ENCODE measurements around the gene IGSF9. TPM values are rescaled to one million over a fixed set of nuclear protein-coding genes. Genes with fewer than 3 reads are reported as not detected.

The IGSF9 gene
- total and polyA plus RNA-seq, 2 experiments from 2014 or later, result 10.3 to 27.6 TPM

GRCh38 chr1:159992161-159992560 lies 46.7 kb upstream of the IGSF9 start:
- no peaks in the 10 kb centered on the region for H3K27me3 ChIP-seq (ENCODE audit: insufficient read depth)
- peak; percentile 54 for ATAC-seq
- no peaks in the 10 kb centered on the region for H4K20me1 ChIP-seq (replicated peaks; ENCODE audit: insufficient read depth)
- TF ChIP-seq STAT1 (IDR thresholded peaks at IDR 0.05; ENCODE audit: unreplicated experiment) (no peak), JUNB (IDR thresholded peaks at IDR 0.05; ENCODE audit: unreplicated experiment) (no peak), ZNF331 (CRISPR knock-in tag; IDR thresholded peaks at IDR 0.05; ENCODE audit: low read depth) (no peak)
- TF ChIP-seq, protein P1, sequence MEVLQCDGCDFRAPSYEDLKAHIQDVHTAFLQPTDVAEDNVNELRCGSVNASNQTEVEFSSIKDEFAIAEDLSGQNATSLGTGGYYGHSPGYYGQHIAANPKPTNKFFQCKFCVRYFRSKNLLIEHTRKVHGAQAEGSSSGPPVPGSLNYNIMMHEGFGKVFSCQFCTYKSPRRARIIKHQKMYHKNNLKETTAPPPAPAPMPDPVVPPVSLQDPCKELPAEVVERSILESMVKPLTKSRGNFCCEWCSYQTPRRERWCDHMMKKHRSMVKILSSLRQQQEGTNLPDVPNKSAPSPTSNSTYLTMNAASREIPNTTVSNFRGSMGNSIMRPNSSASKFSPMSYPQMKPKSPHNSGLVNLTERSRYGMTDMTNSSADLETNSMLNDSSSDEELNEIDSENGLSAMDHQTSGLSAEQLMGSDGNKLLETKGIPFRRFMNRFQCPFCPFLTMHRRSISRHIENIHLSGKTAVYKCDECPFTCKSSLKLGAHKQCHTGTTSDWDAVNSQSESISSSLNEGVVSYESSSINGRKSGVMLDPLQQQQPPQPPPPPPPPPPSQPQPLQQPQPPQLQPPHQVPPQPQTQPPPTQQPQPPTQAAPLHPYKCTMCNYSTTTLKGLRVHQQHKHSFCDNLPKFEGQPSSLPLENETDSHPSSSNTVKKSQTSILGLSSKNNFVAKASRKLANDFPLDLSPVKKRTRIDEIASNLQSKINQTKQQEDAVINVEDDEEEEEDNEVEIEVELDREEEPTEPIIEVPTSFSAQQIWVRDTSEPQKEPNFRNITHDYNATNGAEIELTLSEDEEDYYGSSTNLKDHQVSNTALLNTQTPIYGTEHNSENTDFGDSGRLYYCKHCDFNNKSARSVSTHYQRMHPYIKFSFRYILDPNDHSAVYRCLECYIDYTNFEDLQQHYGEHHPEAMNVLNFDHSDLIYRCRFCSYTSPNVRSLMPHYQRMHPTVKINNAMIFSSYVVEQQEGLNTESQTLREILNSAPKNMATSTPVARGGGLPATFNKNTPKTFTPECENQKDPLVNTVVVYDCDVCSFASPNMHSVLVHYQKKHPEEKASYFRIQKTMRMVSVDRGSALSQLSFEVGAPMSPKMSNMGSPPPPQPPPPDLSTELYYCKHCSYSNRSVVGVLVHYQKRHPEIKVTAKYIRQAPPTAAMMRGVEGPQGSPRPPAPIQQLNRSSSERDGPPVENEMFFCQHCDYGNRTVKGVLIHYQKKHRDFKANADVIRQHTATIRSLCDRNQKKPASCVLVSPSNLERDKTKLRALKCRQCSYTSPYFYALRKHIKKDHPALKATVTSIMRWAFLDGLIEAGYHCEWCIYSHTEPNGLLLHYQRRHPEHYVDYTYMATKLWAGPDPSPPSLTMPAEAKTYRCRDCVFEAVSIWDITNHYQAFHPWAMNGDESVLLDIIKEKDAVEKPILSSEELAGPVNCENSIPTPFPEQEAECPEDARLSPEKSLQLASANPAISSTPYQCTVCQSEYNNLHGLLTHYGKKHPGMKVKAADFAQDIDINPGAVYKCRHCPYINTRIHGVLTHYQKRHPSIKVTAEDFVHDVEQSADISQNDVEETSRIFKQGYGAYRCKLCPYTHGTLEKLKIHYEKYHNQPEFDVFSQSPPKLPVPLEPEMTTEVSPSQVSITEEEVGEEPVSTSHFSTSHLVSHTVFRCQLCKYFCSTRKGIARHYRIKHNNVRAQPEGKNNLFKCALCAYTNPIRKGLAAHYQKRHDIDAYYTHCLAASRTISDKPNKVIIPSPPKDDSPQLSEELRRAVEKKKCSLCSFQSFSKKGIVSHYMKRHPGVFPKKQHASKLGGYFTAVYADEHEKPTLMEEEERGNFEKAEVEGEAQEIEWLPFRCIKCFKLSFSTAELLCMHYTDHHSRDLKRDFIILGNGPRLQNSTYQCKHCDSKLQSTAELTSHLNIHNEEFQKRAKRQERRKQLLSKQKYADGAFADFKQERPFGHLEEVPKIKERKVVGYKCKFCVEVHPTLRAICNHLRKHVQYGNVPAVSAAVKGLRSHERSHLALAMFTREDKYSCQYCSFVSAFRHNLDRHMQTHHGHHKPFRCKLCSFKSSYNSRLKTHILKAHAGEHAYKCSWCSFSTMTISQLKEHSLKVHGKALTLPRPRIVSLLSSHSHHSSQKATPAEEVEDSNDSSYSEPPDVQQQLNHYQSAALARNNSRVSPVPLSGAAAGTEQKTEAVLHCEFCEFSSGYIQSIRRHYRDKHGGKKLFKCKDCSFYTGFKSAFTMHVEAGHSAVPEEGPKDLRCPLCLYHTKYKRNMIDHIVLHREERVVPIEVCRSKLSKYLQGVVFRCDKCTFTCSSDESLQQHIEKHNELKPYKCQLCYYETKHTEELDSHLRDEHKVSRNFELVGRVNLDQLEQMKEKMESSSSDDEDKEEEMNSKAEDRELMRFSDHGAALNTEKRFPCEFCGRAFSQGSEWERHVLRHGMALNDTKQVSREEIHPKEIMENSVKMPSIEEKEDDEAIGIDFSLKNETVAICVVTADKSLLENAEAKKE (CRISPR knock-in tag; IDR thresholded peaks at IDR 0.05), result no peak
- Mint-ChIP-seq H3K27ac (no peak overlapping the region), H3K36me3 (ENCODE audit: low read depth) (no peaks in the 10 kb centered on the region), H3K9me3 (no peaks in the 10 kb centered on the region), H3K4me1 (peaks cover 15% of the 10 kb centered on the region; the same call in 2 of the 3 replicates), H3K4me3 (no peak overlapping the region), H3K27me3 (ENCODE audit: insufficient read depth, low read depth, poor library complexity) (peaks cover 2% of the 10 kb centered on the region)
- no peak overlapping the region for H3K4me2 ChIP-seq
- no peaks in the 10 kb centered on the region for H3K9me2 ChIP-seq (ENCODE audit: insufficient read depth)
- H3K36me3 ChIP-seq (ENCODE audit: insufficient read depth), result no peaks in the 10 kb centered on the region
- no peak overlapping the region for H3K4me3 ChIP-seq
- no peaks in the 10 kb centered on the region for H3K79me2 ChIP-seq (replicated peaks; ENCODE audit: insufficient read depth)
- H3K27ac ChIP-seq (ENCODE audit: low read depth), result no peak overlapping the region
- H3K4me1 ChIP-seq (ENCODE audit: insufficient read depth), result peaks cover 13% of the 10 kb centered on the region
- peak; percentile 22 for DNase-seq (ENCODE audit: low spot score)
- H3F3A ChIP-seq (replicated peaks; ENCODE audit: low read depth), result no peaks in the 10 kb centered on the region
- H2AFZ ChIP-seq, result 0 out of 2 replicates have a peak overlapping the region, but pooled peaks have one; percentile 43

DNA sequence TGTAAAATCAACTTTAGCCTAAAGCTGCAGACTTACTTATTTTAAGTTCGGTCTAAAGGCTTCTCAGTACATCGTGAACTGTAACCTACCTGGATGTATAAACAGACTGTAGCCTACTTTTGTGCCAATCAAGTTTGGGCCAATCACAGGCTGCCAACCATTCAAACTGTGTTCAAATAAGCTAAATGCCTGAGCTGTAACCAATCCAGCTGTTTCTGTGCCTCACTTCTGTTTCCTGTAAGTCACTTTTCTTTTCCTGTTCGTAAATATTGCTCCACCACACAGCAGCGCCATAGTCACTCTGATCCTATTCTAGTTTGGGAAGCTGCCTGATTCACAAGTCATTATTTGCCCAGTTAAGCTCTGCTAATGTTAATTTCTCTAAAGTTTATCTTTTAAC lies 46.1 kb upstream of the IGSF9 start:
- H3K27ac ChIP-seq (ENCODE audit: low read depth), result no peak overlapping the region
- H3K4me2 ChIP-seq, result no peak overlapping the region
- no peaks in the 10 kb centered on the region for H3K36me3 ChIP-seq (ENCODE audit: insufficient read depth)
- Mint-ChIP-seq H3K36me3 (ENCODE audit: low read depth) (no peaks in the 10 kb centered on the region), H3K27ac (no peak overlapping the region), H3K27me3 (ENCODE audit: insufficient read depth, low read depth, poor library complexity) (peaks cover 2% of the 10 kb centered on the region), H3K4me1 (peaks cover 17% of the 10 kb centered on the region; the same call in 2 of the 3 replicates), H3K4me3 (no peak overlapping the region), H3K9me3 (no peaks in the 10 kb centered on the region)
- no peak overlapping the region for H3K4me3 ChIP-seq
- no peaks in the 10 kb centered on the region for H3K79me2 ChIP-seq (replicated peaks; ENCODE audit: insufficient read depth)
- peaks cover 13% of the 10 kb centered on the region for H3K4me1 ChIP-seq (ENCODE audit: insufficient read depth)
- ATAC-seq, result no peak
- no peaks in the 10 kb centered on the region for H3F3A ChIP-seq (replicated peaks; ENCODE audit: low read depth)
- H2AFZ ChIP-seq, result peak overlapping the region; percentile 12; the same call in 1 of the 2 replicates
- no peaks in the 10 kb centered on the region for H3K9me2 ChIP-seq (ENCODE audit: insufficient read depth)
- no peaks in the 10 kb centered on the region for H4K20me1 ChIP-seq (replicated peaks; ENCODE audit: insufficient read depth)
- peak; percentile 7 for DNase-seq (ENCODE audit: low spot score)
- no peaks in the 10 kb centered on the region for H3K27me3 ChIP-seq (ENCODE audit: insufficient read depth)
- TF ChIP-seq CREB1 (CRISPR knock-in tag; IDR thresholded peaks at IDR 0.05; ENCODE audit: low read depth) (no peak), ZNF331 (CRISPR knock-in tag; IDR thresholded peaks at IDR 0.05; ENCODE audit: low read depth) (no peak), NANOG (IDR thresholded peaks at IDR 0.05; ENCODE audit: borderline replicate concordance) (no peak), POLR2AphosphoS5 (IDR thresholded peaks at IDR 0.05; ENCODE audit: low read depth) (no peak), ZNF114 (CRISPR knock-in tag; IDR thresholded peaks at IDR 0.05) (no peak)
- TF ChIP-seq, protein P2, sequence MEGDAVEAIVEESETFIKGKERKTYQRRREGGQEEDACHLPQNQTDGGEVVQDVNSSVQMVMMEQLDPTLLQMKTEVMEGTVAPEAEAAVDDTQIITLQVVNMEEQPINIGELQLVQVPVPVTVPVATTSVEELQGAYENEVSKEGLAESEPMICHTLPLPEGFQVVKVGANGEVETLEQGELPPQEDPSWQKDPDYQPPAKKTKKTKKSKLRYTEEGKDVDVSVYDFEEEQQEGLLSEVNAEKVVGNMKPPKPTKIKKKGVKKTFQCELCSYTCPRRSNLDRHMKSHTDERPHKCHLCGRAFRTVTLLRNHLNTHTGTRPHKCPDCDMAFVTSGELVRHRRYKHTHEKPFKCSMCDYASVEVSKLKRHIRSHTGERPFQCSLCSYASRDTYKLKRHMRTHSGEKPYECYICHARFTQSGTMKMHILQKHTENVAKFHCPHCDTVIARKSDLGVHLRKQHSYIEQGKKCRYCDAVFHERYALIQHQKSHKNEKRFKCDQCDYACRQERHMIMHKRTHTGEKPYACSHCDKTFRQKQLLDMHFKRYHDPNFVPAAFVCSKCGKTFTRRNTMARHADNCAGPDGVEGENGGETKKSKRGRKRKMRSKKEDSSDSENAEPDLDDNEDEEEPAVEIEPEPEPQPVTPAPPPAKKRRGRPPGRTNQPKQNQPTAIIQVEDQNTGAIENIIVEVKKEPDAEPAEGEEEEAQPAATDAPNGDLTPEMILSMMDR (conservative IDR thresholded peaks at IDR 0.05; ENCODE audit: low read depth in 2 of 2), result no peak
- TF ChIP-seq, protein P3, sequence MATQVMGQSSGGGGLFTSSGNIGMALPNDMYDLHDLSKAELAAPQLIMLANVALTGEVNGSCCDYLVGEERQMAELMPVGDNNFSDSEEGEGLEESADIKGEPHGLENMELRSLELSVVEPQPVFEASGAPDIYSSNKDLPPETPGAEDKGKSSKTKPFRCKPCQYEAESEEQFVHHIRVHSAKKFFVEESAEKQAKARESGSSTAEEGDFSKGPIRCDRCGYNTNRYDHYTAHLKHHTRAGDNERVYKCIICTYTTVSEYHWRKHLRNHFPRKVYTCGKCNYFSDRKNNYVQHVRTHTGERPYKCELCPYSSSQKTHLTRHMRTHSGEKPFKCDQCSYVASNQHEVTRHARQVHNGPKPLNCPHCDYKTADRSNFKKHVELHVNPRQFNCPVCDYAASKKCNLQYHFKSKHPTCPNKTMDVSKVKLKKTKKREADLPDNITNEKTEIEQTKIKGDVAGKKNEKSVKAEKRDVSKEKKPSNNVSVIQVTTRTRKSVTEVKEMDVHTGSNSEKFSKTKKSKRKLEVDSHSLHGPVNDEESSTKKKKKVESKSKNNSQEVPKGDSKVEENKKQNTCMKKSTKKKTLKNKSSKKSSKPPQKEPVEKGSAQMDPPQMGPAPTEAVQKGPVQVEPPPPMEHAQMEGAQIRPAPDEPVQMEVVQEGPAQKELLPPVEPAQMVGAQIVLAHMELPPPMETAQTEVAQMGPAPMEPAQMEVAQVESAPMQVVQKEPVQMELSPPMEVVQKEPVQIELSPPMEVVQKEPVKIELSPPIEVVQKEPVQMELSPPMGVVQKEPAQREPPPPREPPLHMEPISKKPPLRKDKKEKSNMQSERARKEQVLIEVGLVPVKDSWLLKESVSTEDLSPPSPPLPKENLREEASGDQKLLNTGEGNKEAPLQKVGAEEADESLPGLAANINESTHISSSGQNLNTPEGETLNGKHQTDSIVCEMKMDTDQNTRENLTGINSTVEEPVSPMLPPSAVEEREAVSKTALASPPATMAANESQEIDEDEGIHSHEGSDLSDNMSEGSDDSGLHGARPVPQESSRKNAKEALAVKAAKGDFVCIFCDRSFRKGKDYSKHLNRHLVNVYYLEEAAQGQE (IDR thresholded peaks at IDR 0.05; ENCODE audit: unreplicated experiment), result no peak
